ENCODE results near the gene PSTPIP1. TPM values are rescaled to one million over a fixed set of nuclear protein-coding genes. Genes with fewer than 3 reads are reported as not detected.

PSTPIP1 gene
- total and polyA plus RNA-seq, 2 of the 13 experiments (the other 11 are each of a cell fraction or from before 2014, with no cell fraction given) = 4.4 to 8.7 TPM

DNA sequence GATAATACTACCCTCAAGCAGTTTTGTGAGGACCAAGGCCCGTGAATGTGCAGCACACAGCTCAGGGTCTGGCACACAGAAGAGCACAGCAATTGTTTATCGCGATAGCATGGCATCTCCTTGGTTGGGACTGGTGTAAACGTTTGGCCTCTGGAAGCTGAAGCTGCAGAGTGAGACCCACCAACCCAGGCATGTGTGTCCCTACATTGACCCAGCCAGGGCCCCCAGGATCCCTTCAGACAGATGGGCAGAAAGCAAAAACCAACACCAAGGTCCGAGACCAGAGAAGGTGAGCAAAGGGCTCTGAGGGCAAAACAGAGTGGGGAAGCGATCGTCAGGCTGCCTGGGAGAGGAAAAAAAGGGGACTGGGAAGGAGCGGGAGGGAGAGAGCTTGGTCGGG is 12.6 kb upstream of the PSTPIP1 start (continued):
- TF ChIP-seq, protein P1, sequence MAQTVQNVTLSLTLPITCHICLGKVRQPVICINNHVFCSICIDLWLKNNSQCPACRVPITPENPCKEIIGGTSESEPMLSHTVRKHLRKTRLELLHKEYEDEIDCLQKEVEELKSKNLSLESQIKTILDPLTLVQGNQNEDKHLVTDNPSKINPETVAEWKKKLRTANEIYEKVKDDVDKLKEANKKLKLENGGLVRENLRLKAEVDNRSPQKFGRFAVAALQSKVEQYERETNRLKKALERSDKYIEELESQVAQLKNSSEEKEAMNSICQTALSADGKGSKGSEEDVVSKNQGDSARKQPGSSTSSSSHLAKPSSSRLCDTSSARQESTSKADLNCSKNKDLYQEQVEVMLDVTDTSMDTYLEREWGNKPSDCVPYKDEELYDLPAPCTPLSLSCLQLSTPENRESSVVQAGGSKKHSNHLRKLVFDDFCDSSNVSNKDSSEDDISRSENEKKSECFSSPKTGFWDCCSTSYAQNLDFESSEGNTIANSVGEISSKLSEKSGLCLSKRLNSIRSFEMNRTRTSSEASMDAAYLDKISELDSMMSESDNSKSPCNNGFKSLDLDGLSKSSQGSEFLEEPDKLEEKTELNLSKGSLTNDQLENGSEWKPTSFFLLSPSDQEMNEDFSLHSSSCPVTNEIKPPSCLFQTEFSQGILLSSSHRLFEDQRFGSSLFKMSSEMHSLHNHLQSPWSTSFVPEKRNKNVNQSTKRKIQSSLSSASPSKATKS (CRISPR knock-in tag; IDR thresholded peaks at IDR 0.05) = no peak
- no peak for TF ChIP-seq HDAC6 (IDR thresholded peaks at IDR 0.05; ENCODE audit: low read depth, low read length)
- TF ChIP-seq, protein P2, sequence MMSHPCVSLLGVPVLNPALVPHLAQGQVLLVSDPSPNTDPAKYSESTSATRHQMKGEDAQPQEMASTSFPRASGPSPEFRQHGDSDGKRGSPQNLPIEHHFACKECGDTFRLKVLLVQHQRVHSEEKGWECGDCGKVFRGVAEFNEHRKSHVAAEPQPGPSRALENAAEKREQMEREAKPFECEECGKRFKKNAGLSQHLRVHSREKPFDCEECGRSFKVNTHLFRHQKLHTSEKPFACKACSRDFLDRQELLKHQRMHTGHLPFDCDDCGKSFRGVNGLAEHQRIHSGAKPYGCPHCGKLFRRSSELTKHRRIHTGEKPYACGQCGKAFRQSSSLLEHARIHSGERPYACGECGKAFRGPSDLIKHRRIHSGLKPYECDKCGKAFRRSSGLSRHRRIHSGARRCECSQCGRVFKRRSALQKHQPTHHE (CRISPR knock-in tag; IDR thresholded peaks at IDR 0.05; ENCODE audit: borderline replicate concordance) = no peak
- TF ChIP-seq, protein P3, sequence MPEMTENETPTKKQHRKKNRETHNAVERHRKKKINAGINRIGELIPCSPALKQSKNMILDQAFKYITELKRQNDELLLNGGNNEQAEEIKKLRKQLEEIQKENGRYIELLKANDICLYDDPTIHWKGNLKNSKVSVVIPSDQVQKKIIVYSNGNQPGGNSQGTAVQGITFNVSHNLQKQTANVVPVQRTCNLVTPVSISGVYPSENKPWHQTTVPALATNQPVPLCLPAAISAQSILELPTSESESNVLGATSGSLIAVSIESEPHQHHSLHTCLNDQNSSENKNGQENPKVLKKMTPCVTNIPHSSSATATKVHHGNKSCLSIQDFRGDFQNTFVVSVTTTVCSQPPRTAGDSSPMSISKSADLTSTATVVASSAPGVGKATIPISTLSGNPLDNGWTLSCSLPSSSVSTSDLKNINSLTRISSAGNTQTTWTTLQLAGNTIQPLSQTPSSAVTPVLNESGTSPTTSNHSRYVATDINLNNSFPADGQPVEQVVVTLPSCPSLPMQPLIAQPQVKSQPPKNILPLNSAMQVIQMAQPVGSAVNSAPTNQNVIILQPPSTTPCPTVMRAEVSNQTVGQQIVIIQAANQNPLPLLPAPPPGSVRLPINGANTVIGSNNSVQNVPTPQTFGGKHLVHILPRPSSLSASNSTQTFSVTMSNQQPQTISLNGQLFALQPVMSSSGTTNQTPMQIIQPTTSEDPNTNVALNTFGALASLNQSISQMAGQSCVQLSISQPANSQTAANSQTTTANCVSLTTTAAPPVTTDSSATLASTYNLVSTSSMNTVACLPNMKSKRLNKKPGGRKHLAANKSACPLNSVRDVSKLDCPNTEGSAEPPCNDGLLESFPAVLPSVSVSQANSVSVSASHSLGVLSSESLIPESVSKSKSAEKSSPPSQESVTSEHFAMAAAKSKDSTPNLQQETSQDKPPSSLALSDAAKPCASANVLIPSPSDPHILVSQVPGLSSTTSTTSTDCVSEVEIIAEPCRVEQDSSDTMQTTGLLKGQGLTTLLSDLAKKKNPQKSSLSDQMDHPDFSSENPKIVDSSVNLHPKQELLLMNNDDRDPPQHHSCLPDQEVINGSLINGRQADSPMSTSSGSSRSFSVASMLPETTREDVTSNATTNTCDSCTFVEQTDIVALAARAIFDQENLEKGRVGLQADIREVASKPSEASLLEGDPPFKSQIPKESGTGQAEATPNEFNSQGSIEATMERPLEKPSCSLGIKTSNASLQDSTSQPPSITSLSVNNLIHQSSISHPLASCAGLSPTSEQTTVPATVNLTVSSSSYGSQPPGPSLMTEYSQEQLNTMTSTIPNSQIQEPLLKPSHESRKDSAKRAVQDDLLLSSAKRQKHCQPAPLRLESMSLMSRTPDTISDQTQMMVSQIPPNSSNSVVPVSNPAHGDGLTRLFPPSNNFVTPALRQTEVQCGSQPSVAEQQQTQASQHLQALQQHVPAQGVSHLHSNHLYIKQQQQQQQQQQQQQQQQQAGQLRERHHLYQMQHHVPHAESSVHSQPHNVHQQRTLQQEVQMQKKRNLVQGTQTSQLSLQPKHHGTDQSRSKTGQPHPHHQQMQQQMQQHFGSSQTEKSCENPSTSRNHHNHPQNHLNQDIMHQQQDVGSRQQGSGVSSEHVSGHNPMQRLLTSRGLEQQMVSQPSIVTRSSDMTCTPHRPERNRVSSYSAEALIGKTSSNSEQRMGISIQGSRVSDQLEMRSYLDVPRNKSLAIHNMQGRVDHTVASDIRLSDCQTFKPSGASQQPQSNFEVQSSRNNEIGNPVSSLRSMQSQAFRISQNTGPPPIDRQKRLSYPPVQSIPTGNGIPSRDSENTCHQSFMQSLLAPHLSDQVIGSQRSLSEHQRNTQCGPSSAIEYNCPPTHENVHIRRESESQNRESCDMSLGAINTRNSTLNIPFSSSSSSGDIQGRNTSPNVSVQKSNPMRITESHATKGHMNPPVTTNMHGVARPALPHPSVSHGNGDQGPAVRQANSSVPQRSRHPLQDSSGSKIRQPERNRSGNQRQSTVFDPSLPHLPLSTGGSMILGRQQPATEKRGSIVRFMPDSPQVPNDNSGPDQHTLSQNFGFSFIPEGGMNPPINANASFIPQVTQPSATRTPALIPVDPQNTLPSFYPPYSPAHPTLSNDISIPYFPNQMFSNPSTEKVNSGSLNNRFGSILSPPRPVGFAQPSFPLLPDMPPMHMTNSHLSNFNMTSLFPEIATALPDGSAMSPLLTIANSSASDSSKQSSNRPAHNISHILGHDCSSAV (CRISPR knock-in tag; IDR thresholded peaks at IDR 0.05; ENCODE audit: borderline replicate concordance) = no peak

Measured in HepG2 (cell line).